WTC11 (cell line): ENCODE results near the gene B9D2. TPM values are rescaled to one million over a fixed set of nuclear protein-coding genes. Genes with fewer than 3 reads are reported as not detected.

Source experiments
- ATAC-seq: fragments of 200-7000 bp; cut with Tn5 transposase; 2 replicates; pipeline ENCODE4 v1.10.0; 2021; ENCODE audit warnings: mild to moderate bottlenecking, moderate library complexity
- CTCF ChIA-PET: fragments of 300-600 bp; sonication (Branson Sonifier 250); formaldehyde crosslinking; loops from one replicate; lab custom pipeline; 2021; ENCODE audit warnings: antibody characterized with exemption; lab: Charles Lee
- POLR2A ChIA-PET: fragments of 350-600 bp; sonication (Branson Sonifier 250); formaldehyde crosslinking; loops from one replicate; lab custom pipeline; 2021; ENCODE audit warnings: antibody characterized with exemption; lab: Charles Lee
- DNase-seq: peaks from one replicate; pipeline ENCODE4 v3.0.0; 2021; ENCODE audit warnings: low spot score
- H3K27ac Mint-ChIP-seq: 2 replicates; pipeline ENCODE4 v1.8.0; 2021; ENCODE audit warnings: mixed read lengths
- H3K27me3 Mint-ChIP-seq: 2 replicates; pipeline ENCODE4 v1.8.0; 2021; ENCODE audit warnings: low read depth, mild to moderate bottlenecking, moderate library complexity, mixed read lengths
- H3K36me3 Mint-ChIP-seq: 2 replicates; pipeline ENCODE4 v1.8.0; 2021; ENCODE audit warnings: mixed read lengths
- H3K4me1 Mint-ChIP-seq: 2 replicates; pipeline ENCODE4 v1.8.0; 2022; ENCODE audit warnings: mixed read lengths
- H3K4me3 Mint-ChIP-seq: 2 replicates; pipeline ENCODE4 v1.8.0; 2021; ENCODE audit warnings: mild to moderate bottlenecking, moderate library complexity, mixed read lengths
- H3K9me3 Mint-ChIP-seq: 2 replicates; pipeline ENCODE4 v1.8.0; 2021; ENCODE audit warnings: mixed read lengths
- AFF4 ChIP-seq: sonication (generic); formaldehyde crosslinking; IDR thresholded peaks from 2 replicates; pipeline ENCODE4 v1.8.1; 2023; ENCODE audit warnings: mild to moderate bottlenecking, missing genetic modification reagents, borderline replicate concordance
- ARID4B ChIP-seq: sonication (generic); formaldehyde crosslinking; IDR thresholded peaks from 2 replicates; pipeline ENCODE4 v1.8.0; 2023; ENCODE audit warnings: missing genetic modification reagents, mild to moderate bottlenecking, borderline replicate concordance
- CBFB ChIP-seq: sonication (generic); formaldehyde crosslinking; IDR thresholded peaks from 2 replicates; pipeline ENCODE4 v1.8.1; 2022; ENCODE audit warnings: mild to moderate bottlenecking, low read depth, missing genetic modification reagents
- ESRRA ChIP-seq: sonication (generic); formaldehyde crosslinking; IDR thresholded peaks from 2 replicates; pipeline ENCODE4 v1.8.1; 2022; ENCODE audit warnings: mild to moderate bottlenecking, missing genetic modification reagents, borderline replicate concordance
- ETV6 ChIP-seq: sonication (generic); formaldehyde crosslinking; IDR thresholded peaks from 2 replicates; pipeline ENCODE4 v1.8.1; 2022; ENCODE audit warnings: mild to moderate bottlenecking, missing genetic modification reagents
- HMGXB4 ChIP-seq: sonication (generic); formaldehyde crosslinking; IDR thresholded peaks from 2 replicates; pipeline ENCODE4 v1.8.1; 2023; ENCODE audit warnings: mild to moderate bottlenecking, moderate library complexity, missing genetic modification reagents
- JAZF1 ChIP-seq: fragments of 250-450 bp; sonication (Bioruptor Pico); IDR thresholded peaks from 2 replicates; pipeline ENCODE4 v1.9.0; 2021; ENCODE audit warnings: moderate library complexity, mild to moderate bottlenecking, inconsistent platforms
- MXD4 ChIP-seq: fragments of 250-450 bp; sonication (Bioruptor Pico); IDR thresholded peaks from 2 replicates; pipeline ENCODE4 v1.8.0; 2021; ENCODE audit warnings: mild to moderate bottlenecking, moderate library complexity, borderline replicate concordance
- NFATC4 ChIP-seq: fragments of 250-450 bp; sonication (Bioruptor Pico); IDR thresholded peaks from 2 replicates; pipeline ENCODE4 v1.9.0; 2021; ENCODE audit warnings: mild to moderate bottlenecking
- NR1H2 ChIP-seq: sonication (generic); formaldehyde crosslinking; IDR thresholded peaks from 2 replicates; pipeline ENCODE4 v1.9.0; 2021; ENCODE audit warnings: mild to moderate bottlenecking, moderate library complexity, missing genetic modification reagents
- SMAD3 ChIP-seq: sonication (generic); formaldehyde crosslinking; IDR thresholded peaks from 2 replicates; pipeline ENCODE4 v1.8.0; 2022; ENCODE audit warnings: missing genetic modification reagents, mild to moderate bottlenecking, borderline replicate concordance
- SOX15 ChIP-seq: fragments of 250-450 bp; sonication (Bioruptor Pico); IDR thresholded peaks from 2 replicates; pipeline ENCODE4 v1.9.0; 2021; ENCODE audit warnings: mild to moderate bottlenecking
- USF2 ChIP-seq: sonication (generic); formaldehyde crosslinking; IDR thresholded peaks from 2 replicates; pipeline ENCODE4 v1.8.1; 2023; ENCODE audit warnings: mild to moderate bottlenecking, missing genetic modification reagents, moderate library complexity
- ZNF396 ChIP-seq: fragments of 250-450 bp; sonication (Bioruptor Pico); IDR thresholded peaks from 2 replicates; pipeline ENCODE4 v1.8.0; 2021; ENCODE audit warnings: mild to moderate bottlenecking, moderate library complexity, borderline replicate concordance
- total RNA-seq: library from RNA; stranded (reverse); gene quantifications from 3 replicates; pipeline ENCODE4 v1.2.3, GENCODE V29; 2021

The B9D2 gene
- total RNA-seq, 1 experiment from 2014 or later = 4.7 TPM

GRCh38 chr19:41359741-41360140, 4.2 kb downstream of the B9D2 start:
- H3K4me3 Mint-ChIP-seq = no peak overlapping the region
- DNase-seq (no peak), ATAC-seq (no peak)
- H3K27ac Mint-ChIP-seq = no peak overlapping the region
- ChIA-PET CTCF (no interaction called here), POLR2A (no interaction called here)
- H3K4me1 Mint-ChIP-seq = peaks cover 6% of the 10 kb centered on the region; the same call in 1 of the 2 replicates
- peaks cover 6% of the 10 kb centered on the region for H3K27me3 Mint-ChIP-seq
- TF ChIP-seq JAZF1 = no peak
- TF ChIP-seq ESRRA = no peak
- TF ChIP-seq AFF4 = no peak
- TF ChIP-seq HMGXB4 (CRISPR knock-in tag) = no peak
- TF ChIP-seq NR1H2 (CRISPR knock-in tag) = no peak
- TF ChIP-seq SMAD3 (CRISPR knock-in tag) = no peak
- no peak for TF ChIP-seq MXD4 (CRISPR knock-in tag)
- TF ChIP-seq CBFB (CRISPR knock-in tag) = no peak
- TF ChIP-seq, all 79 proteins: peak for 0
- no peaks in the 10 kb centered on the region for H3K36me3 Mint-ChIP-seq
- no peaks in the 10 kb centered on the region for H3K9me3 Mint-ChIP-seq

GRCh38 chr19:41357746-41358145, 6.2 kb downstream of the B9D2 start:
- Mint-ChIP-seq H3K27me3 (peaks cover 17% of the 10 kb centered on the region), H3K4me1 (peaks cover 3% of the 10 kb centered on the region; the same call in 1 of the 2 replicates), H3K4me3 (no peak overlapping the region), H3K36me3 (no peaks in the 10 kb centered on the region), H3K27ac (no peak overlapping the region), H3K9me3 (no peaks in the 10 kb centered on the region)
- DNase-seq (no peak), ATAC-seq (no peak)
- POLR2A ChIA-PET = no interaction called here
- CTCF ChIA-PET = interaction anchor here (1.0 to 1.3 kb wide), 2 partner anchors 8 to 9 kb away, joined by 3 read pairs; no protein-coding TSS in a partner anchor
- no peak for TF ChIP-seq ARID4B (CRISPR knock-in tag)
- no peak for TF ChIP-seq USF2 (CRISPR knock-in tag)
- no peak for TF ChIP-seq ZNF396 (CRISPR knock-in tag)
- TF ChIP-seq ETV6 (CRISPR knock-in tag) = no peak
- TF ChIP-seq NFATC4 (CRISPR knock-in tag) = no peak
- no peak for TF ChIP-seq SOX15 (CRISPR knock-in tag)
